ENCODE results near the gene EPS15.

The EPS15 gene

GRCh38 chr1:51487628-51488027 lies 31.4 kb downstream of the EPS15 start (continued):
- no peak for TF ChIP-seq YY2 (tag by site-specific recombination; IDR thresholded peaks at IDR 0.05)
- TF ChIP-seq ZNF768 (tag by site-specific recombination; IDR thresholded peaks at IDR 0.05) = no peak
- no peak for TF ChIP-seq ZNF121 (tag by site-specific recombination; IDR thresholded peaks at IDR 0.05)
- TF ChIP-seq ZNF747 (tag by site-specific recombination; IDR thresholded peaks at IDR 0.05) = no peak

- TF ChIP-seq ZNF426 (tag by site-specific recombination; IDR thresholded peaks at IDR 0.05) = no peak
- no peak for TF ChIP-seq ZNF704 (tag by site-specific recombination; IDR thresholded peaks at IDR 0.05)
- no peak for TF ChIP-seq REPIN1 (tag by site-specific recombination; IDR thresholded peaks at IDR 0.05; ENCODE audit: low read depth)
- no peak for TF ChIP-seq ZIC2 (tag by site-specific recombination; IDR thresholded peaks at IDR 0.05)
- no peak for TF ChIP-seq ZNF121 (tag by site-specific recombination; IDR thresholded peaks at IDR 0.05)
- TF ChIP-seq ZNF629 (tag by site-specific recombination; IDR thresholded peaks at IDR 0.05) = no peak
- no peak for TF ChIP-seq GLIS1 (tag by site-specific recombination; IDR thresholded peaks at IDR 0.05)
- no peak for TF ChIP-seq ZNF366 (tag by site-specific recombination; conservative IDR thresholded peaks at IDR 0.05)
- TF ChIP-seq, protein P1, sequence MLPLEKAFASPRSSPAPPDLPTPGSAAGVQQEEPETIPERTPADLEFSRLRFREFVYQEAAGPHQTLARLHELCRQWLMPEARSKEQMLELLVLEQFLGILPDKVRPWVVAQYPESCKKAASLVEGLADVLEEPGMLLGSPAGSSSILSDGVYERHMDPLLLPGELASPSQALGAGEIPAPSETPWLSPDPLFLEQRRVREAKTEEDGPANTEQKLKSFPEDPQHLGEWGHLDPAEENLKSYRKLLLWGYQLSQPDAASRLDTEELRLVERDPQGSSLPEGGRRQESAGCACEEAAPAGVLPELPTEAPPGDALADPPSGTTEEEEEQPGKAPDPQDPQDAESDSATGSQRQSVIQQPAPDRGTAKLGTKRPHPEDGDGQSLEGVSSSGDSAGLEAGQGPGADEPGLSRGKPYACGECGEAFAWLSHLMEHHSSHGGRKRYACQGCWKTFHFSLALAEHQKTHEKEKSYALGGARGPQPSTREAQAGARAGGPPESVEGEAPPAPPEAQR (tag by site-specific recombination; IDR thresholded peaks at IDR 0.05) = no peak
- TF ChIP-seq, protein P2, sequence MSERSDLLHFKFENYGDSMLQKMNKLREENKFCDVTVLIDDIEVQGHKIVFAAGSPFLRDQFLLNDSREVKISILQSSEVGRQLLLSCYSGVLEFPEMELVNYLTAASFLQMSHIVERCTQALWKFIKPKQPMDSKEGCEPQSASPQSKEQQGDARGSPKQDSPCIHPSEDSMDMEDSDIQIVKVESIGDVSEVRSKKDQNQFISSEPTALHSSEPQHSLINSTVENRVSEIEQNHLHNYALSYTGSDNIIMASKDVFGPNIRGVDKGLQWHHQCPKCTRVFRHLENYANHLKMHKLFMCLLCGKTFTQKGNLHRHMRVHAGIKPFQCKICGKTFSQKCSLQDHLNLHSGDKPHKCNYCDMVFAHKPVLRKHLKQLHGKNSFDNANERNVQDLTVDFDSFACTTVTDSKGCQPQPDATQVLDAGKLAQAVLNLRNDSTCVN (tag by site-specific recombination; optimal IDR thresholded peaks at IDR 0.05) = no peak
- H3K36me3 ChIP-seq (ENCODE audit: control insufficient read depth in 2 of 2, insufficient read depth in 1 of 2, low read length in 2 of 2) = peaks cover 3 to 7% of the 10 kb centered on the region in 2 experiments
- H3K4me3 ChIP-seq (ENCODE audit: low read depth, low read length) = no peak overlapping the region
- H3K27ac ChIP-seq (ENCODE audit: extremely low read depth, low read depth, low read length) = no peak overlapping the region
- H3K4me1 ChIP-seq (ENCODE audit: control insufficient read depth, insufficient read depth, low read length) = no peaks in the 10 kb centered on the region
- no peaks in the 10 kb centered on the region for H3K9me3 ChIP-seq (ENCODE audit: control insufficient read depth, insufficient read depth, low read depth, low read length)
- ChIA-PET POLR2A (no interaction called here), CTCF (interaction anchor here (0.6 to 1.0 kb wide), 2 partner anchors 31 to 39 kb away, joined by 3 to 4 read pairs; no protein-coding TSS in a partner anchor)
Measured at GRCh38 chr1:51484591-51484990, 34.5 kb downstream of the EPS15 start.

- Histone ChIP-seq H3K4me1 (ENCODE audit: control insufficient read depth, insufficient read depth, low read length) (no peaks in the 10 kb centered on the region), H3K9me3 (ENCODE audit: control insufficient read depth, insufficient read depth, low read depth, low read length) (no peaks in the 10 kb centered on the region), H3K4me3 (ENCODE audit: low read depth, low read length) (no peak overlapping the region), H3K27ac (ENCODE audit: extremely low read depth, low read depth, low read length) (no peak overlapping the region), H3K36me3 (ENCODE audit: control insufficient read depth in 2 of 2, insufficient read depth in 1 of 2, low read length in 2 of 2) (peaks cover 4 to 7% of the 10 kb centered on the region in 2 experiments)
- ChIA-PET POLR2A (no interaction called here), CTCF (no interaction called here)
- TF ChIP-seq, protein P3, sequence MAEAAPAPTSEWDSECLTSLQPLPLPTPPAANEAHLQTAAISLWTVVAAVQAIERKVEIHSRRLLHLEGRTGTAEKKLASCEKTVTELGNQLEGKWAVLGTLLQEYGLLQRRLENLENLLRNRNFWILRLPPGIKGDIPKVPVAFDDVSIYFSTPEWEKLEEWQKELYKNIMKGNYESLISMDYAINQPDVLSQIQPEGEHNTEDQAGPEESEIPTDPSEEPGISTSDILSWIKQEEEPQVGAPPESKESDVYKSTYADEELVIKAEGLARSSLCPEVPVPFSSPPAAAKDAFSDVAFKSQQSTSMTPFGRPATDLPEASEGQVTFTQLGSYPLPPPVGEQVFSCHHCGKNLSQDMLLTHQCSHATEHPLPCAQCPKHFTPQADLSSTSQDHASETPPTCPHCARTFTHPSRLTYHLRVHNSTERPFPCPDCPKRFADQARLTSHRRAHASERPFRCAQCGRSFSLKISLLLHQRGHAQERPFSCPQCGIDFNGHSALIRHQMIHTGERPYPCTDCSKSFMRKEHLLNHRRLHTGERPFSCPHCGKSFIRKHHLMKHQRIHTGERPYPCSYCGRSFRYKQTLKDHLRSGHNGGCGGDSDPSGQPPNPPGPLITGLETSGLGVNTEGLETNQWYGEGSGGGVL (tag by site-specific recombination; IDR thresholded peaks at IDR 0.05) = no peak
- TF ChIP-seq AEBP2 (tag by site-specific recombination; IDR thresholded peaks at IDR 0.05; ENCODE audit: borderline replicate concordance) (no peak), ZNF211 (tag by site-specific recombination; IDR thresholded peaks at IDR 0.05; ENCODE audit: low read depth) (no peak), SALL2 (tag by site-specific recombination; IDR thresholded peaks at IDR 0.05; ENCODE audit: borderline replicate concordance) (no peak), ZNF433 (tag by site-specific recombination; IDR thresholded peaks at IDR 0.05; ENCODE audit: low read depth) (no peak), ZNF571 (tag by site-specific recombination; IDR thresholded peaks at IDR 0.05) (no peak), ZNF645 (tag by site-specific recombination; IDR thresholded peaks at IDR 0.05) (no peak), ZNF133 (tag by site-specific recombination; IDR thresholded peaks at IDR 0.05) (no peak)
- TF ChIP-seq, protein P4, sequence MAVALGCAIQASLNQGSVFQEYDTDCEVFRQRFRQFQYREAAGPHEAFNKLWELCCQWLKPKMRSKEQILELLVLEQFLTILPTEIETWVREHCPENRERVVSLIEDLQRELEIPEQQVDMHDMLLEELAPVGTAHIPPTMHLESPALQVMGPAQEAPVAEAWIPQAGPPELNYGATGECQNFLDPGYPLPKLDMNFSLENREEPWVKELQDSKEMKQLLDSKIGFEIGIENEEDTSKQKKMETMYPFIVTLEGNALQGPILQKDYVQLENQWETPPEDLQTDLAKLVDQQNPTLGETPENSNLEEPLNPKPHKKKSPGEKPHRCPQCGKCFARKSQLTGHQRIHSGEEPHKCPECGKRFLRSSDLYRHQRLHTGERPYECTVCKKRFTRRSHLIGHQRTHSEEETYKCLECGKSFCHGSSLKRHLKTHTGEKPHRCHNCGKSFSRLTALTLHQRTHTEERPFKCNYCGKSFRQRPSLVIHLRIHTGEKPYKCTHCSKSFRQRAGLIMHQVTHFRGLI (tag by site-specific recombination; IDR thresholded peaks at IDR 0.05) = no peak
- TF ChIP-seq, protein P2 (tag by site-specific recombination; optimal IDR thresholded peaks at IDR 0.05) = no peak
Measured at GRCh38 chr1:51482881-51483280, 36.2 kb downstream of the EPS15 start.
